T-helper 2 cell treated with Interferon-gamma antibody and Interleukin-4, amounts not matched to agents 5 μg/mL and 100 μg/mL, for 36 hours (primary cell): ENCODE data around the gene LAMA4.
A peak's percentile ranks its signal among the peaks of the same experiment; 100 is the strongest.
"Not testable (repeated sequence)": the region's sequence is repeated elsewhere in the genome, so short reads cannot be mapped to it uniquely, and the experiment has no call there.

Source experiments
- DNase-seq: peaks from one replicate; pipeline ENCODE4 v3.0.0; 2021; ENCODE audit warnings: low spot score
- H3K27ac Mint-ChIP-seq: one replicate; pipeline ENCODE4 v1.8.0; 2021; ENCODE audit warnings: mild to moderate bottlenecking, mixed read lengths
- H3K27me3 Mint-ChIP-seq: one replicate; pipeline ENCODE4 v1.8.0; 2021; ENCODE audit warnings: low read depth, mixed read lengths
- H3K36me3 Mint-ChIP-seq: one replicate; pipeline ENCODE4 v1.8.0; 2021; ENCODE audit warnings: low read depth, mixed read lengths
- H3K4me1 Mint-ChIP-seq: one replicate; pipeline ENCODE4 v1.8.0; 2021; ENCODE audit warnings: low read depth, mixed read lengths
- H3K4me3 Mint-ChIP-seq: one replicate; pipeline ENCODE4 v1.8.0; 2022; ENCODE audit warnings: mild to moderate bottlenecking, moderate library complexity, mixed read lengths
- H3K9me3 Mint-ChIP-seq: one replicate; pipeline ENCODE4 v1.8.0; 2021; ENCODE audit warnings: mixed read lengths

Gene LAMA4

GRCh38 chr6:112128208-112128607 is 126.2 kb downstream of the LAMA4 start:
- Mint-ChIP-seq H3K9me3 (no peaks in the 10 kb centered on the region), H3K36me3 (no peaks in the 10 kb centered on the region), H3K27me3 (peaks cover 22% of the 10 kb centered on the region), H3K27ac (no peak overlapping the region), H3K4me3 (no peak overlapping the region), H3K4me1 (no peaks in the 10 kb centered on the region)
- no peak for DNase-seq

GRCh38 chr6:112123982-112124381 is 130.4 kb downstream of the LAMA4 start:
- Mint-ChIP-seq H3K4me1 (no peaks in the 10 kb centered on the region), H3K27me3 (peaks cover 15% of the 10 kb centered on the region), H3K36me3 (no peaks in the 10 kb centered on the region), H3K27ac (no peak overlapping the region), H3K4me3 (no peak overlapping the region), H3K9me3 (no peaks in the 10 kb centered on the region)
- DNase-seq: no peak

DNA sequence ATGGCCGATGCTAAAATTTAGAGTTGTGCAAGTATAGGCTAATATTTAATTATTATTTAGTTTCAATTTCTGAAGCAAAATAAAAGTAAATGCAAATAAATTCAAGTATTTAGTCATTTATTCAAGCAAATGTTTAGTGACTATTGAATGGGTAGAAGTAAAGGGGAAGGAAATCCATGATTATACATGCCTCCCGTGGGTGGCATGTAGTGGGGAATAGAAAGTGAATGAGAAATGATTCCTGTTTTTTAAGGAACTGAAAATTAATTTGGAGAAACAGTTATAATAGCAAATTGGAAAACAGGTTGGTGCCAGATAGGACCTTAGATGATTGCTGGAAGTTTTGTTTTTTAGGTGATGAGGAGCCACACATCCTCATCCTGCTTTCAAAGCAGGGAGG is 131.6 kb downstream of the LAMA4 start:
- Mint-ChIP-seq H3K27me3 (peaks cover 9% of the 10 kb centered on the region), H3K9me3 (no peaks in the 10 kb centered on the region), H3K27ac (no peak overlapping the region)

GRCh38 chr6:112118034-112118433 is 136.3 kb downstream of the LAMA4 start:
- peaks cover 16% of the 10 kb centered on the region for H3K4me1 Mint-ChIP-seq
- H3K27ac Mint-ChIP-seq: no peak overlapping the region
- H3K27me3 Mint-ChIP-seq: peaks cover 9% of the 10 kb centered on the region
- H3K9me3 Mint-ChIP-seq: no peaks in the 10 kb centered on the region
- no peak for DNase-seq
- no peaks in the 10 kb centered on the region for H3K36me3 Mint-ChIP-seq
- no peak overlapping the region for H3K4me3 Mint-ChIP-seq

More for the DNA sequence above, 131.6 kb downstream of the LAMA4 start:
- Mint-ChIP-seq H3K36me3 (no peaks in the 10 kb centered on the region), H3K4me3 (no peak overlapping the region), H3K4me1 (peaks cover under 1% of the 10 kb centered on the region)
- no peak for DNase-seq

DNA sequence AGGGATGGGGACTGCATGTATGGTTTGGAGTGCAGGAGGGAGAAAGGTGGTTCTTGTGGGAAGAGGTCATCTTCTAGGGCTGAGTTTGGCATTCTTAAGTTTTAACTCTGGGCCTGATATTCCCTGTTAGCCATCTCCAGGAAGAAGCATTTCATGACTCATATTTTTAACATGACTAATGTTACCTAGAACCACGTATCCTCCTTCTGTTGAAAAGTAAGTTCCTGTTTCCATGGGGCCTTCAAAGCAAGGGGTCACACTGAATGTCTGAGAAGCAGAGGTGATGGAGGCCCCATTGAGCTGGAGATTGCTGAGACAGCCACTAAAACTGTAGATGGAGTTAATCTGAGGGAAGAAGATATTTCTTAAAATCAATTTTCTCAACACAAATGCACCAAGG is 136.8 kb downstream of the LAMA4 start:
- Mint-ChIP-seq H3K36me3 (no peaks in the 10 kb centered on the region), H3K4me3 (no peak overlapping the region), H3K9me3 (no peaks in the 10 kb centered on the region), H3K27ac (peak overlapping the region; percentile 65), H3K27me3 (peaks cover 9% of the 10 kb centered on the region), H3K4me1 (peaks cover 16% of the 10 kb centered on the region)
- DNase-seq: no peak

- peaks cover 11% of the 10 kb centered on the region for H3K27me3 Mint-ChIP-seq
- H3K4me1 Mint-ChIP-seq: peaks cover 16% of the 10 kb centered on the region
- DNase-seq: no peak
- H3K4me3 Mint-ChIP-seq: no peak overlapping the region
- no peaks in the 10 kb centered on the region for H3K9me3 Mint-ChIP-seq
- H3K27ac Mint-ChIP-seq: no peak overlapping the region
- no peaks in the 10 kb centered on the region for H3K36me3 Mint-ChIP-seq
Measured at GRCh38 chr6:112116221-112116620, 138.1 kb downstream of the LAMA4 start.

GRCh38 chr6:112114577-112115223 is 139.7 kb downstream of the LAMA4 start:
- H3K4me3 Mint-ChIP-seq: no peak overlapping the region
- no peak for DNase-seq
- no peaks in the 10 kb centered on the region for H3K9me3 Mint-ChIP-seq
- H3K27ac Mint-ChIP-seq: no peak overlapping the region
- peaks cover 12% of the 10 kb centered on the region for H3K27me3 Mint-ChIP-seq
- H3K36me3 Mint-ChIP-seq: no peaks in the 10 kb centered on the region
- H3K4me1 Mint-ChIP-seq: peaks cover 16% of the 10 kb centered on the region

DNA sequence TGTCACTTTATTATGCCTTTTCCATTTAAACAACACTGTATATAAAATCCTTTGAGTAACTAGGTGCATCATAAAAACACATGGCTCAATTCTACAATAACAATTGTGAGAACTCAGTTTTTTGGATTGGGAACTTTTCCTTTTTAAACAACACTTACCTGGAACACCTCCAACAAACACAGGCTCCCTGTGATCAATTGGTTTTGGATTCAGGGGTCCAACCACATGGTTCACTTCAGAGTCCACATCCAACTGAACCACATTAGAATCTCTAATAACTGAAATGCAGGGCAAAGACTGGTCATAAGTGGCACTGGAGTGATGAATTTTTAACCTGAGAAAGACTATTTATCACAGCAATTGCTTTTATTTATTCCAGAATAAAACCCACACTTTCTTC is 140.4 kb downstream of the LAMA4 start:
- DNase-seq: no peak
- Mint-ChIP-seq H3K36me3 (no peaks in the 10 kb centered on the region), H3K4me3 (no peak overlapping the region), H3K27me3 (peaks cover 18% of the 10 kb centered on the region), H3K4me1 (peaks cover 16% of the 10 kb centered on the region), H3K27ac (no peak overlapping the region), H3K9me3 (no peaks in the 10 kb centered on the region)

DNA sequence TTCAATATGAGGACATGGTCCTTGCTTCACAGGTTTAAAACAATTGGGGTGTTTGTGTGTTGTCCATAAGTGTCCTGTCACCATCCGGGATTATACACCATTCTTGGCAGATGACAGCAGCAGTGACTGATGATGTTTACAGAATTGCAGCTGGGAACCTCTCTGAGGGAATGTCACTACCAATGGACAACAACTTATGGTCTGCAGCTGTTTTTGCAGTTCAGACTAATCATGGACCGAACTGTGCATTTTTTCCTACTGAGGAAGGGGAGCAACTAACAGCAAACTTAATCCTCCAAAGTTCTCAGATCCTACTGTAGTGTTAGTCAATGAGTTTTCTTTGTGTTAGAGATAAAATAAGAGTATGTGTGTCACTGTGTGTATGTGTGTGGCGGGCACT is 140.9 kb downstream of the LAMA4 start:
- H3K27ac Mint-ChIP-seq: no peak overlapping the region
- peaks cover 16% of the 10 kb centered on the region for H3K4me1 Mint-ChIP-seq
- no peaks in the 10 kb centered on the region for H3K36me3 Mint-ChIP-seq
- H3K27me3 Mint-ChIP-seq: peaks cover 18% of the 10 kb centered on the region
- H3K9me3 Mint-ChIP-seq: no peaks in the 10 kb centered on the region
- H3K4me3 Mint-ChIP-seq: no peak overlapping the region
- DNase-seq: no peak

DNA sequence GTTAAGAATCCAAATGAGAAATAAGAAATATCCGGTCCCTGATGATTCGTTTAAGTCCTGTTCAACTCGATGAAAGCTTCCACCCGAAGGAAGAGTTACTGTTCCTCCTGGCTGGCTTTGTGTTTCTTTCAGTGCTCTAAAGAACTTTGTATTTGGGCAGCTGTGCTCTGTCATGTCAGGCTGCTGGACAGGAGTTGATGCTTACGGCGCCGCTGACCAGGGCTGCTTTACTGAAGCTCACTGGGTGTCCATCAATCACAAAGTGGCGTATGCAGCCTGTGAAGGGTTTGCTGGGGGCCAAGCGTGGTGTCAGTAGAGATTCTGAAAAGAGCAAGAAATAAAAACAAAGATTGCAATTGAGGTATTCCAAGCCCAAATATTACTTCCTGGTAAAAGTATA is 145.1 kb downstream of the LAMA4 start:
- DNase-seq: no peak
- Mint-ChIP-seq H3K9me3 (no peaks in the 10 kb centered on the region), H3K4me1 (no peaks in the 10 kb centered on the region), H3K4me3 (no peak overlapping the region), H3K27ac (no peak overlapping the region), H3K36me3 (no peaks in the 10 kb centered on the region), H3K27me3 (peaks cover 20% of the 10 kb centered on the region)

DNA sequence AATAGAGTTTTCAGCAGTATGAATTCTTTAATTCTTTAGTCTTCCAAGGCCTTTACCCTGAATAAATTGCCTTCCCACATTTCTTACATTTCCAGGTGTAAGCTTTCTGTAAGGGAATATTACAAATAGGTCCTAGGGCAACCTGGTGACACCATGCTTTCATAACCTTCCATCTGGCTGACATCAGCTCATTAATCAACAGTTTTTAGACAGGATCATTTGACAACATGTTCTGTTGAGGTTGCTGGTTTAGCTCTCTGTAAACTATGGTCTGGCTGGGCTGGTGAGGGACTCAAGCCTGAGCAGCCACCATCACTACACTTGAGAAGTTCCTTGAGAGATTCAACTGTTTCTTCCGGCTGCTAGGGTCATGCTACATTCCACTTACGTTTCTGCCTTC is 147.8 kb downstream of the LAMA4 start:
- H3K36me3 Mint-ChIP-seq: no peaks in the 10 kb centered on the region
- peaks cover 17% of the 10 kb centered on the region for H3K27me3 Mint-ChIP-seq
- no peak overlapping the region for H3K4me3 Mint-ChIP-seq
- H3K27ac Mint-ChIP-seq: no peak overlapping the region
- no peaks in the 10 kb centered on the region for H3K4me1 Mint-ChIP-seq
- DNase-seq: no peak
- H3K9me3 Mint-ChIP-seq: no peaks in the 10 kb centered on the region

DNA sequence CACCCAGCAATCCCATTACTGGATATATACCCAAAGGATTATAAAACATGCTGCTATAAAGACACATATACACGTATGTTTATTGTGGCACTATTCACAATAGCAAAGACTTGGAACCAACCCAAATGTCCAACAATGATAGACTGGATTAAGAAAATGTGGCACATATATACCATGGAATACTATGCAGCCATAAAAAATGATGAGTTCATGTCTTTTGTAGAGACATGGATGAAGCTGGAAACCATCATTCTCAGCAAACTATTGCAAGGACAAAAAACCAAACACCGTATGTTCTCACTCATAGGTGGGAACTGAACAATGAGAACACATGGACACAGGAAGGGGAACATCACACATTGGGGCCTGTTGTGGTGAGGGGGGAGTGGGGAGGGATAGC is 148.3 kb downstream of the LAMA4 start:
- H3K27me3 Mint-ChIP-seq: peaks cover 17% of the 10 kb centered on the region
- H3K4me1 Mint-ChIP-seq, H3K9me3 Mint-ChIP-seq, H3K4me3 Mint-ChIP-seq, H3K36me3 Mint-ChIP-seq, H3K27ac Mint-ChIP-seq, DNase-seq: not testable (repeated sequence)

GRCh38 chr6:112100561-112100960 is 153.8 kb downstream of the LAMA4 start:
- H3K27me3 Mint-ChIP-seq: peaks cover 15% of the 10 kb centered on the region
- no peaks in the 10 kb centered on the region for H3K9me3 Mint-ChIP-seq
- no peak overlapping the region for H3K27ac Mint-ChIP-seq
- no peak overlapping the region for H3K4me3 Mint-ChIP-seq
- DNase-seq: no peak
- H3K4me1 Mint-ChIP-seq: no peaks in the 10 kb centered on the region
- no peaks in the 10 kb centered on the region for H3K36me3 Mint-ChIP-seq

DNA sequence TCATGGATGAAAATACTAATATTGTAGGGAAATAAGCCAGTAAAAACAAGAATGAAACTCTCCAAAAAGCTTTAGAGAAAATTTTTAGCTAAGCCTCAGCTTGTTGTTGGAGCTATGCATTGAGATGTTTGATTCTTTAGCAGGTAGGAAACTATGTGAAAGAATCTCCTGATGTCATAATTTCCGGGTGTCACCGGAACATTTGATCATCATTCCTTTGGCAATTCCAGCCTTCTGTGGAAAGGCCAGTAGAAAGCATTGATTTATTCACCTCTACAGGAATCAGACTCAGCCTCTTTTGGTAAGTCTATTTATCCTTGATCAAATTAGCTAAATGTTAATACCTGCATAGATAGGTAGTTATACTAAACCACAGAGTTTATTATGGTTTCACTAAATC is 157.5 kb downstream of the LAMA4 start:
- no peak for DNase-seq
- no peaks in the 10 kb centered on the region for H3K9me3 Mint-ChIP-seq
- no peak overlapping the region for H3K4me3 Mint-ChIP-seq
- no peak overlapping the region for H3K27ac Mint-ChIP-seq
- H3K36me3 Mint-ChIP-seq: no peaks in the 10 kb centered on the region
- H3K27me3 Mint-ChIP-seq: peaks cover 30% of the 10 kb centered on the region
- H3K4me1 Mint-ChIP-seq: no peaks in the 10 kb centered on the region

GRCh38 chr6:112087916-112088315 is 166.5 kb downstream of the LAMA4 start:
- Mint-ChIP-seq H3K36me3 (peaks cover 6% of the 10 kb centered on the region), H3K4me1 (peaks cover 6% of the 10 kb centered on the region), H3K27ac (no peak overlapping the region), H3K27me3 (peaks cover 34% of the 10 kb centered on the region), H3K9me3 (no peaks in the 10 kb centered on the region), H3K4me3 (no peak overlapping the region)
- no peak for DNase-seq
